Iris pigment epithelial cell (primary cell): Measurements from ENCODE around the gene RNF168.
"Not testable (repeated sequence)": the region's sequence is repeated elsewhere in the genome, so short reads cannot be mapped to it uniquely, and the experiment has no call there.

Experiments
- DNase-seq: peaks from one replicate; pipeline ENCODE4 v3.0.0-alpha.2; 2011; ENCODE audit warnings: low read depth

Gene RNF168

DNA sequence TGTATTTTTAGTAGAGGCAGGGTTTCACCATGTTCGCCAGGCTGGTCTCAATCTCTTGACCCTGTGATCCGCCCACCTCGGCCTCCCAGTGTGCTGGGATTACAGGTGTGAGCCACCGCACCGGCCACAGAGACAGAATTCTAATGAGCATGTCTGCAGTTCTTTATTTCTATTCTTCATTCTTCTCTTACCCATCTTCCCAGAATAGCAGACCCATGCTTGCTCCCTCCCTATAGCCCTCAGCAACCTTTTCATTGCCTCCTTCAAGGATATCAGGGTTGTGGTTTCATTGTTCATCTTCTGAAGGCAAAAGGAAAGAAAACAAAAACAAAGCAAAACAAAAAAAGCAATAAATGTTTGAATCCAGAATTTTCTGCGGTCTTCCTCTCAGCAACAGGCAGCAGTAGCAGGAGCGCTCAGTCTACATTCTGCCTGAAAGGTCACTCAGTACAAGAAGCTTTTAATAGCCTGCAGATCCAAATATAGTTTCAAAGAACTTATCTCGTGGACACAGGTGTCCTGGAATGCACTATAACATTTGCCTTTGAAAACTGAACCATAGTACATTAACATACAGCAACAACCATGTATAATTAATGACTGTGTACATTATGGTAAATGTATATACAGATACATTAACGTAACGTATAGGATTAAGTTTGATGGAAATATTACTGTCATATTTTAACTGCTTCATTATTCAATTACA, 11.5 kb upstream of the RNF168 start, which contains the start of gene SMCO1:
TSS of gene SMCO1 (minus strand) at position 434 of the 709 bp plus-strand sequence. CDS start at position 297, 137 bp downstream.
- DNase-seq = no peak

DNA sequence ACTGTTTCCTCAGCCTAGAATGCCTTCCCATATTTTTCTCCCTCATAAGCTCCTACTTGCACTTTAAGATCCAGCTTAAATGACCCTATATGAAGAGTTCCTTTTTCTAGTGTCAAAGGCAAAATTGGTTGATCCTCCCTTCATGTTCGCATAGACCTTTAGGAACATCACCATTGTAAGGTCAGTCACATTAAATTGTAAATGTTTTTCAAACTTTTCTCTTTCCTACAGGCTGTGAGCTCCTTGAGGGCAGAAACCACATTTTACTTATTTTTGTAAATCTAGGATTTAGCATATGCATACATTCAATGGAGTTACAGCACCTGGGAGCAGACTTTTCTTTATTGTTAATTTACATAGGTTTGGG, 10.8 kb upstream of the RNF168 start:
- no peak for DNase-seq

DNA sequence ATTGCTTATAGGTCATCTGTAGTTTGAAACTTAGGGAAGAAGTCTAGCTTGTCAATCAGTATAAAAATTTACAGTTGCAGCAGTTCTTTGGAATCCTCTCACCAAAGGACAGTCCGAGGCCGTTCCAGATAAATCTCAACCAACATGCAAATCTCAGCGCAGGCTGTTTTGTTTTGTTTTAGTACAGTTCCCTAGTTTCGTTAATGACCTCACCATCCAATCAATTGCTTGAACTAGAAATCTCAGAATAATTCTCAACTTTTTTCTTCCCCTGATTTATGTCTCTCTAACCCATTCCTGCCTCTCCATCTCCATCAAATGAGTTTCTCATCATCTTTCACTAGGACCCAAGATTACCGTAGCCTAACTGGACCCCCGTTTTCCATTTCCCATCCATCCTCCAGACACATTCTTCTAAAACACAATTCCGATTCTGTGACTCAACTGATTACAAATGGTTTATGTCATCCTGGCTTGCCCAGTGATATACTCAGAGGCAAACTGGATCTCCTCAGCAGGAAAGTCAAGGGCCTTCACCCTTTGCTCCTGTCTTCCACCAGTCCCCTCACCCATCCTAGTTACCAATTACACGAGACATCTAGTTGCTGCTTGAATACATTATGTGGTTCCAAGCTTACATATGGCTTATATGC, 10.3 kb upstream of the RNF168 start:
- peak; percentile 55 for DNase-seq

DNA sequence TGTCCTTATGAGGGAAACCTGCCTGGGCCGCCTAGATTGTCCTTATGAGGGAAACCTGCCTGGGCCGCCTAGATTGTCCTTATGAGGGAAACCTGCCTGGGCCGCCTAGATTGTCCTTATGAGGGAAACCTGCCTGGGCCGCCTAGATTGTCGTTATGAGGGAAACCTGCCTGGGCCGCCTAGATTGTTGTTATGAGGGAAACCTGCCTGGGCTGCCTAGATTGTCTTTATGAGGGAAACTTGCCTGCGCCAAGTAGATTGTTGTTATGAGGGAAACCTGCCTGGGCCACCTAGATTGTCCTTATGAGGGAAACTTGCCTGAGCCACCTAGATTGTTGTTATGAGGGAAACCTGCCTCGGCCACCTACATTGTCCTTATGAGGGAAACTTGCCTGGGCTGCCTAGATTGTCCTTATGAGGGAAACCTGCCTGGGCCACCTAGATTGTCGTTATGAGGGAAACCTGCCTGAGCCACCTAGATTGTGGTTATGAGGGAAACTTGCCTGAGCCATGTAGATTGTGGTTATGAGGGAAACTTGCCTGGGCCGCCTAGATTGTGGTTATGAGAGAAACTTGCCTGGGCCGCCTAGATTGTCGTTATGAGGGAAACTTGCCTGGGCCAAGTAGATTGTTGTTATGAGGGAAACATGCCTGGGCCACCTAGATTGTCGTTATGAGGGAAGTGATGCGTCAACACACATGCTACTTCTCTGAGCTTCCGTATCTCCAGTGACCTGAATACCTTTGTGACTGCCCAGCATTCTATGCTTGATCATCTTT, 8.3 kb upstream of the RNF168 start:
- not testable (repeated sequence) for DNase-seq

DNA sequence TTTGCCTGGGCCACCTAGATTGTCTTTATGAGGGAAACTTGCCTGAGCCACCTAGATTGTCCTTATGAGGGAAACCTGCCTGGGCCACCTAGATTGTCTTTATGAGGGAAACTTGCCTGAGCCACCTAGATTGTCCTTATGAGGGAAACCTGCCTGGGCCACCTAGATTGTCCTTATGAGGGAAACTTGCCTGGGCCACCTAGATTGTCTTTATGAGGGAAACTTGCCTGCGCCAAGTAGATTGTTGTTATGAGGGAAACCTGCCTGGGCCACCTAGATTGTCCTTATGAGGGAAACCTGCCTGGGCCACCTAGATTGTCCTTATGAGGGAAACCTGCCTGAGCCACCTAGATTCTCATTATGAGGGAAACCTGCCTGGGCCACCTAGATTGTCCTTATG, 7.5 kb upstream of the RNF168 start:
- not testable (repeated sequence) for DNase-seq

DNA sequence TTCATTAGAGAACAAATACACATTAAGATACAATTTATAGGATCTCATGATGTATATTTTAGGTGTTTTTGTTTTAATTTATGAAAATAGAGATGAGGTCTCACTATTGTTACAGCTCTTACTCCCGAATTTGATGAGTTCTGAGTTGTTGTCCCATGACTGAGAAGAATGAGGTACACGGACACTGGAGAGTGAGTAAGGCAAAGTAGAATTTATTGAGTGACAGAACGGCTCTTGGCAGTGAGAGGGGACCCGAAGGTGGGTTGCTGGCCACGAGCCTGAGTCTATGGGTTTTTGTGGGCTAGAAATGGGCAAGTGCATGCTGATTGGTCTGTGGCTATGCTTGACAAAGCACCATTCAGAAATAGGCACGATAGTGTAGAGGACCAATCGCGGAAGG, 3.1 kb upstream of the RNF168 start:
- no peak for DNase-seq

DNA sequence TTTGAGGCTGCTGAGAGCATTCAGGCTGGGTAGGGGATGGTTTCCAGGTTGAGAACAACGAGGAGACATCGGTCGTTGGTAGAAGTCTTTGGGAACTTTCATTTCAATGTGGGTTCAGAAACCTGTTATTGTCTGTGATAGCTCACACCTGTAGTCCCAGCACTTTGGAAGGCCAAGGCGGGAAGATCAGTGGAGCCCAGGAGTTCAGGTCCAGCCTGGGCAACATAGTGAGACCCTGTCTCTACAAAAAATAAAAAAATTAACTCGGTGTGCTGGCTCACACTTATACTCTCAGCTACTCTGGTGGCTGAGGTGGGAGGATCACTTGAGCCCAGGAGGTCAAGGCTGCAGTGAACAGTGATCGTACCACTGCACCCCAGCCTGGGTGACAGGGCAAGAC, 988 bp upstream of the RNF168 start:
- no peak for DNase-seq

DNA sequence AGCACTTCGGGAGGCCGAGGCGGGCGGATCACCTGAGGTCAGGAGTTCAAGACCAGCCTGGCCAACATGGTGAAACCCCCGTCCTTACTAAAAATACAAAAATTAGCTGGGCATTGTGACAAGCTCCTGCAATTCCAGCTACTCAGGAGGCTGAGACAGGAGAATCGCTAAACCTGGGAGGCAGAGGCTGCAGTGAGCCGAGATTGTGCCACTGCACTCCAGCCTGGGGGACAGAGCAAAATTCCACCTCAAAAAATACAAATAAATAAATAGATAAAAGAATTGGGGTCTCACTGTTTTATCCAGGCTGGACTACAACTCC, 470 bp upstream of the RNF168 start:
- DNase-seq = not testable (repeated sequence)

DNA sequence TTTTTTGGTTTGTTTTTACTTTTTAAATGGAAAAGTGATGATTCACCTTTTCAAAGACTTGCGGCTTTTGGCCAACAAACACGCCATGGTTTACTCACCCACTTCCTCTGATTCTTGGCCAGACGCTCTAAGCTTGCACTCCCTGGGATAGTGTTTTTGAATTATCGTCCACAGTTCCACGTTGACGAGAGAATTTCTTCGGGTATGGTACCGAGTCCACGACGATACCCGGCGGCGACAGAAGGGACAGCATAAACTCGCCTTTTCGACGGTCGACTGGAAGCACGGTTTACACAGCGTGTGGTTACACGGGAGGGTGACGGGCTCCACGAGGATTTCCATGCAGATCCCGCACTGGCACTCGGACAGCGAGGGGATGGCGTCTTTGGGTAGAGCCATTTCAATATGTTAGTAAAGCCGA, 783 bp downstream of the RNF168 start:
- peak; percentile 94 for DNase-seq

DNA sequence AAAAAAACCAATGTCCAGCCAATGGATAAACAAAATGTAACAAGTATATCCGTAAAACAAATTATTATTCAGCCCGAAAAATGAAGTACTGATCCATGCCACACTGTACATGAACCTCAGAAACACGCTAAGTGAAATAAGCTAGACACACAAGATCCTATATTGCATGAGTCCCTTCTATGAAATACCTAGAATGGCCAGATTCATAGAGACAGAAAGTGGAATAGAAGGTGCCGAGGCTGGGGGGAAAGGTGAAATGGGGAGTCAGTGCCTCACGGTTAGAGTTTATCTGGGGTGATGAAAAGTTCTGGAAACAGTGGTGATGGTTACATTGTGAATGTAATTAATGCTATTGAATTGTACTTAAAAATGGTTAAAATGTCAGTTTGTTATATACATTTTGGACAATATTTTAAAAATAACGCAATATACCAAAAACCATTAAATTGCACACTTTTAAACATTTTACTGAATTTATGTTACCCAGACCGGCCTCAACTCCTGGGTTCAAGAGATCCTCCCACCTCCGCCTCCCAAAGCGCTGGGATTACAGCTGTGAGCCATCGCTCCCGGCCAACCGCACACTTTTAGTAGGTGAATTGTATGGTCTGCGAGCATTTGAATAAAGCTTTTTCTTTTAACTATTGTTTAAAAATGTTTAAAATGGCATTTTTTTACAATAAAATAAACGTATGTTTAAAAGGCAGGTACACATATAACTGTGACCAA, 2.1 kb downstream of the RNF168 start:
- DNase-seq = peak; percentile 49

DNA sequence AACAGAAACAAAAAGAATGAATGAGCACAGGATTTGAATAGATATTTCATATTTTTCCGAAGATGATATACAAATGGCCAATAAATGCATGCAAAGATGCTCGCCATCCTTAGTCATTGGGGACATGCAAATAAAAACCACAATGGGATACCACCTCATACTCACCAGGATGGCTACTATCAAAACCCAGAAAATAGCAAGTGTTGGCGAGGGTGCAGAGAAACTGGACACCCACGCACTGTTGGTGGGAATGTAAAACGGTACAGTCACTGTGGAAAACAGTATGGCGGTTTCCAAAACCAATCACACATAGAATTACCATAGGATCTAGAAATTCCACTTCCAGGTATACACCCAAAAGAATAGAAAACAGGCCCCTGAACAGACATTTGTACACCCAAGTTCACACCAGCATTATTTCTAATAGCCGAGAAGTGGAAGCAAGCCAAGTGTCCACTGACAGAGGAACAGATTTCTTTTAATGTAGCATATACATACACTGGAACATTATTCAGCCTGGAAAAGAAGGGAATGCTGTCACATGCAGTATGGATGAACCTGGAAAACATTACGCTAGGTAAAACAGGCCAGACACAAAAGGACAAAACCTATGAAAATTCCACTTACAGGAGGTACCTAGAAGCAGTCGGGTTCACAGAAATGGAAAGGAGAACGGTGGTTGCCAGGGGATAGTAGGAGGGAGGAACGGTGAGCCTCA, 3.6 kb downstream of the RNF168 start:
- no peak for DNase-seq

DNA sequence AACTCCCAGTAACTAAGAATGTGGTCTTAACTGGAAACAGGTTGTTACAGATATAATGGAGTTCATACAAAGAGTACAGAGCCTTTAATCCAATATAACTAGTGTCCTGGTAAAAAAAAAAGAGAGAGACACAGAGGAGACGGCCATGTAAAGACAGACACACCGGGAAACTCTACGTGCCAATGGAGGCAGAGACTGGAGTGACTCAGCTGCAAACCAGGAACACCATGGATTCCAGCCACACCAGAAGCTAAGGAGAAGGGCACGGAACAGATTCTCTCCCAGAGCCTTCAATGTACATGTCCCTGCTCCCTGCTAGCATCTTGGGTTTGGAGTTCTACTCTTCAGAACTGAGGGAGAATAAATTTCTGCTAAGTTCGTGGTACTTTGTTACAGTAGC, 4.5 kb downstream of the RNF168 start:
- peak; percentile 62 for DNase-seq

DNA sequence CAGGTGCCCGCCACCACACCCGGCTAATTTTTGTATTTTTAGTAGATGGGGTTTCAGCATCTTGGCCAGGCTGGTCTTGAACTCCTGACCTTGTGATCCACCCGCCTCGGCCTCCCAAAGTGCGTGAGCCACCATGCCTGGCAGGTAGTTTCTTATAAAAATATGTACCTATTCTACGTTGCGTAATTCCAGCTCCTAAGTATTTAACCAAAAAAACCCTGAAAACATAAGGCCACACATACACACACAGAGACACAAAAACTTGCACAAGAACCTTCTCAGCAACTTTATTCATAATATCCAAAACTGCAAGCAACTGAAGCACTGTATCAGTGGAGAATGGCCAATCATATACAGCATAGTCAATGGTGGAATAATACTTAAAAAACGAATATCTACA, 5.3 kb downstream of the RNF168 start:
- DNase-seq = no peak

DNA sequence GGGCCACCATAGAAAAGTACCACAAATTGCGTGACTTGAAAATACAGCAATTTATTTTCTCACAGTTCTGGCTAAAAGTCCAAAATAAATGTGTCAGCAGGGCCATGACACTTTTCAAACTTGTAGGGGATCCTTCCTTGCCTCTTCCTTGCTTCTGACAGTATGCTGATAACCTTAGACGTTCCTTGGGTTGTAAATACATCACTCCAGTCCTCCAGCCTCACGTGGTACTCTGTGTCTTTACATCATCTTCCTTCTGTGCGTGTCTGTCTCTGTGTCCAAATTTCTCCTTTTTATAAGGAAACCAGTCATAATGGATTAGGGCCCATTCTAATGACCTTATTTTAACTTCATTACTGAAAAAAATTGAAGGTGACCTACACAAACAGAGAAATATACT, 7.4 kb downstream of the RNF168 start:
- no peak for DNase-seq

DNA sequence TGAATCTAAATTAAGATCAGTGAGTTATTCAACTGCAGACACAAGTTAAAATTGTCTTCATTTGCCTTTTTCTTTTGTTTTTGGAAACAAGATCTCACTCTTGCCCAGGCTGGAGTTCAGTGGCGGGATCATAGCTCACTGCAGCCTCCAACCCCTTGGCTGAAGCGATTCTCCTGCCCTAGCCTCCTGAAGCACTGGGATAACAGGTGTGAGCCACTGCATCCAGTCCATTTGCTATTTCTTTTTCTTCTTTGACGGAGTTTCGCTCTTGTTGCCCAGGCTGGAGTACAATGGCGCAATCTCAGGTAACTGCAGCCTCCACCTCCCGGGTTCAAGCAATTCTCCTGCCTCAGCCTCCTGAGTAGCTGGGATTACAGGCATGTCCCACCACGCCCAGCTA, 10.3 kb downstream of the RNF168 start:
- DNase-seq = no peak

DNA sequence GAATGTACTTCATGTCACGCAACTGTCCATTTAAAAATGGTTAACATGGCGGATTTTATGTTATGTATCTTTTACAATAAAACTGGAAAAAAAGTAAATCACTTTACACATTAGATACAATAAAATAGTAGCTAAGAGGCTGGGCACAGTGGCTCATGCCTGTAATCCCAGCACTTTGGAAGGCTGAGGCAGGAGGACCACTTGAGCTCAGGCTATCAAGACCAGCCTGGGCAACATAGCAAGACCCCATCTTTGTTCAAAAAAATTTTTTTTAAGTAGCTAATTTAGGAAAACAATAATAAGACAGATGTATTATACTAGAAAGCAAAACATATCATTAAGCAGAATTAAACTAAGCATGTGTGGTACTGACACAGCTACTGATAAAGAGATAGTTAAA, 11.5 kb downstream of the RNF168 start:
- no peak for DNase-seq

DNA sequence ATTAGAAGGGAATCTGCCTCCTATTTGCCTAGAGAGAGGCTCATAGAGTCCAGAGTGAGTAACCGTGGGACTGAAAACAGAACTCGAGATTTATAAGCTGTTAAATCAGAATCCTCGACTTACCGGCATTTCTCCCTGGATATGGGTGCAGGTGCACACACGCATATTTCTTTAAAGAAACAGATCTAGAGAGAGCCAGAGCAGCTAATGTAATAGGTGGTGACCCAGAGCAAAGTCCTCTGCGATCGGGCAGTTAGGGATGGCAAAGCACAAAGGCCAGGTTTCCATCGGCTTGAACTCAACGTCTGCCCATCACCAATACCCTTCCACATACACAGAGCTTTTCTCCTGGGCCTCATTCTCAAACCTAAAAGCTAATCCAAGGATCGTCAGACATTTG, 13.8 kb downstream of the RNF168 start:
- DNase-seq = no peak

DNA sequence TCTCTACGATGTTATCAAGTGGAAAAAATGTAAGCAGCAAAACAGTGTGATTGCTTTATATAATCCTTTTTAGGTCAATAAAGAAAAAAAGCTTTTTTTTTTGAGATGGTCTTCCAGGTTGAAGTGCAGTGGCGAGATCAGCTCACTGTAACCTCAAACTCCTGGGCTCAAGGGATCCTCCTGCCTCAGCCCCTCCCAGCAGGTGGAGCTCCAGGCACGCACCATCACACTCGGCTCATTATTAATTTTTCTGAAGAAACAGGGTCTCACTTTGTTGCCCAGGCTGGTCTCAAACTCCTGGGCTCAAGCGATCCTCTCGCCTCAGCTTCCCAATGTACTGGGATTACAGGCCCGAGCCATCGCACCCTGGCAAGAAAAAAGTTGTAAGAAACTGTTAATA, 17.3 kb downstream of the RNF168 start:
- DNase-seq = no peak

DNA sequence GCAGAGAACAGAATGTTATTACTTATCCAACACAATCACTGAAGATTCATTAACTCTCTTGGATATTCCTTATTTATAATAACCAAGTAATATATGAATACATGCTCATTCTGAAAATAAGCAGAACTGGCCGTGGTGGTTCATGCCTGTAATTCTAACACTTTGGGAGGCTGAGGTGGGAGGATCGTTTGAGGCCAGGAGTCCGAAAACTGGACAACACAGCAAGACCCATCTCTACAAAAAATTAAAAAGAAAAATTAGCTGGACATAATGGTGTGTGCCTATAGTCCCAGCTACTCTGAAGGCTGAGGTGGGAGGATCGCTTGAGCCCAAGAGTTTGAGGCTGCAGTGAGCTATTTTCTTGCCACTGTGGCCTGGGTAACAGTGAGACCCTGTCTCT, 25.9 kb downstream of the RNF168 start:
- no peak for DNase-seq

DNA sequence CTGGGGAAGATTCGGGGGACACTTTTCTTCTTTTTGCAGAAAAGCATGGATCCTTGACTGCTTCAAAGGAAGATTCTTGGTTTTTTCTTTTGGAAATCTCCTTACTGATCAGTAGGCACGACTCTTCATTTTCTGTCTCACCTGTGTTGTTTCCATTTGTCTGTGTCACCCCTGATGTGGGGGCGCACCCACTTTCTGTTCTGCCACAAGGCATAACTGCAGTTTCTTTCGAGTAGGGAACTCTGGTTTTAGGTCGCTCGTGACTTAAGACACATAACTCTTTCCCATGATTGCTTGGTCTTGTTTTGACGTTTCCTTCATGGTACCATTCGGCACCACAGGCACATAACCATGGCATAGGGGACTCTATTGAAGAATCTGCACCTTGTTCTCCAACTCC, 31.3 kb downstream of the RNF168 start:
- no peak for DNase-seq

DNA sequence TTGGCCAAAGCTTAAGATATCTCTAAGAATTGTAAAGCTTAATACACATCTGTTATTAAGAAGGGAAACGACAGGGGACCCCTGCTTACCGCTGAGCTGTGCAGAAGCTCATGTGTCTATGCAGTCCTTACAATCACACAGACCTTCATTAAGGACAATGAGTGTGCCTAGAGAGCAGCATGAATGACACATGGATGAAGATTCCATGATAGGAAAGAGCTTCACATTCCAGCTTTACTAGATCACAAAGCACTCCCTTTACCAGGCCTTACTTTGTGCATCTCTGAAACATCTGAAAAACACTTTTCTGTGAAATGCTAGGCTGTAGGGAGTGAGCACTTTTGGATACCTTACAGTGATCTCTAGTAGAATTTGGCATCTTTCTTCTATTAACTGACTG, 32.0 kb downstream of the RNF168 start:
- peak; percentile 60 for DNase-seq

DNA sequence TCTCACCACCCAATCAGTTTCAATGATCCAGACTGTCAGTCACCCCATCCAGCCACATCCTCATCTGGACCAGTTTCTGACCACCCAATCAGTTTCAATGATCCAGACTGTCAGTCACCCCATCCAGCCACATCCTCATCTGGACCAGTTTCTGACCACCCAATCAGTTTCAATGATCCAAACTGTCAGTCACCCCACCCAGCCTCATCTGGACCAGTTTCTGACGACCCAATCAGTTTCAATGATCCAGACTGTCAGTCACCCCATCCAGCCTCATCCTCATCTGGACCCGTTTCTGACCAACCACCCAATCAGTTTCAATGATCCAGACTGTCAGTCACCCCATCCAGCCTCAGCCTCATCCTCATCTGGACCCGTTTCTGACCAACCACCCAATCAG, 33.4 kb downstream of the RNF168 start:
- DNase-seq = not testable (repeated sequence)
